Lung (tissue), 12 donors: ENCODE measurements around the gene GARNL3. TPM values are rescaled to one million over a fixed set of nuclear protein-coding genes. Genes with fewer than 3 reads are reported as not detected.

Experiments used
- ATAC-seq: fragments of 200-7000 bp; cut with Tn5 transposase; one replicate; pipeline ENCODE4 v1.9.1; 2020; ENCODE audit warnings: moderate number of reproducible peaks; ENCODE audit not compliant: insufficient read depth, low FRiP score
- DNase-seq, 3 donors: peaks; one replicate each; pipeline ENCODE4 v3.0.0-alpha.2; 2013 to 2017
- H3K27ac ChIP-seq, 2 donors: one replicate each; pipeline ENCODE4 v1.5.1; 2013; ENCODE audit warnings: mild to moderate bottlenecking in 2 of 2, moderate library complexity in 2 of 2, control low read depth in 1 of 2, inconsistent platforms in 1 of 2, low read depth in 1 of 2, low read length in 1 of 2
- H3K27me3 ChIP-seq, 3 donors: one replicate each; pipeline ENCODE4 v1.5.1; 2013; ENCODE audit warnings: low read length in 2 of 3; ENCODE audit not compliant: control insufficient read depth in 3 of 3, insufficient read depth in 3 of 3
- H3K36me3 ChIP-seq, 4 donors: one replicate each; pipeline ENCODE4 v1.5.1; 2013; ENCODE audit warnings: low read length in 4 of 4, mild to moderate bottlenecking in 1 of 4, moderate library complexity in 1 of 4; ENCODE audit not compliant: control insufficient read depth in 4 of 4, insufficient read depth in 4 of 4
- H3K4me1 ChIP-seq, 5 donors: one replicate each; pipeline ENCODE4 v1.5.1; 2013; ENCODE audit warnings: low read length in 5 of 5, mild to moderate bottlenecking in 2 of 5, moderate library complexity in 1 of 5; ENCODE audit not compliant: control insufficient read depth in 5 of 5, insufficient read depth in 5 of 5
- H3K4me3 ChIP-seq: one replicate; pipeline ENCODE4 v1.5.1; 2013; ENCODE audit warnings: mild to moderate bottlenecking, control low read depth, moderate library complexity
- H3K9ac ChIP-seq, 2 donors: one replicate each; pipeline ENCODE4 v1.5.1; 2013; ENCODE audit warnings: low read length in 2 of 2, control low read depth in 1 of 2; ENCODE audit not compliant: insufficient read depth in 1 of 2
- H3K9me3 ChIP-seq, 4 donors: one replicate each; pipeline ENCODE4 v1.5.1; 2013; ENCODE audit warnings: low read length in 3 of 4, mild to moderate bottlenecking in 1 of 4, moderate library complexity in 1 of 4; ENCODE audit not compliant: control insufficient read depth in 4 of 4, insufficient read depth in 3 of 4
- WGBS, 2 donors: extraction: QIAGEN DNeasy Blood & Tissue Kit; methylation state at CpG; one replicate each; pipeline ENCODE4 v1.1.7; 2013; 5-methylcytosine and 5-hydroxymethylcytosine counted together
- polyA plus RNA-seq, 2 donors: library from polyadenylated mRNA; stranded (reverse); fragments of 200-250 nt; gene quantifications; one replicate each; pipeline ENCODE4 v1.2.1, GENCODE V29; 2013
- total RNA-seq, 2 donors: library from RNA; depleted of rRNA in 1 of 2; stranded (reverse); fragments of >200 nt in 1 of 2; gene quantifications; one replicate each; pipeline ENCODE4 v1.2.1, GENCODE V29; 2014 to 2021
- TF ChIP-seq, protein P1 (sequence below): IDR thresholded peaks from 2 replicates; pipeline ENCODE4 v1.5.1; 2012; ENCODE audit warnings: mild to moderate bottlenecking; ENCODE audit errors: control extremely low read depth, extremely low read depth
- donor health status: control.
- donor health status: control.
- donor health status: Bipolar disorder and iron deficiency.
- donor health status: healthy.
- donor health status: DM: yes; HTN: yes; CAD: no.

Gene GARNL3
- total and polyA plus RNA-seq, 4 donors = 1.5 to 31.1 (median 4.4) TPM

DNA sequence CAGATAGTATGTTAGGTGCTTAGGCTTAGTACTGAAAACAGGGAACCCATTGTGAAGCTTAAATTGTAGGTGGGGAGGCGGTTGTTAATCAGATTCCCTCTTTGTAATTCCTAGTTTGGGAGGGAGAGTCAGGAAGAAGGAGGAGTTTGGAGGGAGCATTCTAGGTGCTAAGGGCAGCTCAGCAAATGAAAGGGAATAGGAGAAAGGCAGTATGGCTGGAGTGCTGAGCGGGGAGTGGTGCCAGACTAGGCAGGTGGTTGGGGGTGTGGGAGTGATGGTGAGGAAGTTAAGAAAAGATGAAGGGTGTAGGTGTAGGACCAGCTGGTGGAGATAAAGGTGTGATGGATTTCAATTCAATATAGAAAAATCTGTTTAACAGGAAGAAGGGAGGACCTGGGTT lies 11.1 kb upstream of the GARNL3 start:
- no peak overlapping the region for H3K9ac ChIP-seq
- H3K4me3 ChIP-seq = no peak overlapping the region
- DNase-seq = no peak
- H3K27ac ChIP-seq = no peak overlapping the region
- H3K4me1 ChIP-seq = peaks cover 0 to 9% (median 0%) of the 10 kb centered on the region in 5 donors
- ATAC-seq = no peak
- WGBS, 2 donors = 91 to 94% methylated on average over 2 of the region's 2 CpGs
- TF ChIP-seq, protein P1, sequence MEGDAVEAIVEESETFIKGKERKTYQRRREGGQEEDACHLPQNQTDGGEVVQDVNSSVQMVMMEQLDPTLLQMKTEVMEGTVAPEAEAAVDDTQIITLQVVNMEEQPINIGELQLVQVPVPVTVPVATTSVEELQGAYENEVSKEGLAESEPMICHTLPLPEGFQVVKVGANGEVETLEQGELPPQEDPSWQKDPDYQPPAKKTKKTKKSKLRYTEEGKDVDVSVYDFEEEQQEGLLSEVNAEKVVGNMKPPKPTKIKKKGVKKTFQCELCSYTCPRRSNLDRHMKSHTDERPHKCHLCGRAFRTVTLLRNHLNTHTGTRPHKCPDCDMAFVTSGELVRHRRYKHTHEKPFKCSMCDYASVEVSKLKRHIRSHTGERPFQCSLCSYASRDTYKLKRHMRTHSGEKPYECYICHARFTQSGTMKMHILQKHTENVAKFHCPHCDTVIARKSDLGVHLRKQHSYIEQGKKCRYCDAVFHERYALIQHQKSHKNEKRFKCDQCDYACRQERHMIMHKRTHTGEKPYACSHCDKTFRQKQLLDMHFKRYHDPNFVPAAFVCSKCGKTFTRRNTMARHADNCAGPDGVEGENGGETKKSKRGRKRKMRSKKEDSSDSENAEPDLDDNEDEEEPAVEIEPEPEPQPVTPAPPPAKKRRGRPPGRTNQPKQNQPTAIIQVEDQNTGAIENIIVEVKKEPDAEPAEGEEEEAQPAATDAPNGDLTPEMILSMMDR = no peak
- H3K36me3 ChIP-seq = no peaks in the 10 kb centered on the region
- H3K9me3 ChIP-seq = no peaks in the 10 kb centered on the region
- H3K27me3 ChIP-seq = no peaks in the 10 kb centered on the region

DNA sequence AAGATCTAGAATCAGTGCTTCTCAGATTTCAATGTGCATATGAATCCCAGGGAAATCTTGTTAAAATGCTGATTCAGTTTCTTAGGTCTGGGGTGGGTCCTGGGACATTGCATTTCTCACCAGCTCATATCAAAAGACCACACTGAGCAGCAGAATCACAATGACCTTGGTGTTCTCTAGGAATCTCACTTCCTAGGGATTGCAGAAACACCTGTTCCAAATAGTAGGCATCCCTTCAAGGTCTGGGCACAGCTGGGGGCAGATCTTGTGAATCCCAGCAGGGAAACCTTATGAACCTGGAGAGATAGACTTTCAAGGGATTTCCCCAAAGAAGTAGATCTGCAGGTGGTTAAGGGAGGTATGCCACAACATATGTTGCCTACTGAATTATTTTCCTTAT lies 8.9 kb upstream of the GARNL3 start:
- Histone ChIP-seq H3K27ac (no peak overlapping the region), H3K36me3 (no peaks in the 10 kb centered on the region), H3K27me3 (no peaks in the 10 kb centered on the region), H3K4me3 (no peak overlapping the region), H3K9ac (no peak overlapping the region), H3K4me1 (peaks cover 0 to 11% (median 0%) of the 10 kb centered on the region in 5 donors), H3K9me3 (no peaks in the 10 kb centered on the region)
- ATAC-seq (no peak), DNase-seq (no peak)
- TF ChIP-seq, protein P1 = no peak

DNA sequence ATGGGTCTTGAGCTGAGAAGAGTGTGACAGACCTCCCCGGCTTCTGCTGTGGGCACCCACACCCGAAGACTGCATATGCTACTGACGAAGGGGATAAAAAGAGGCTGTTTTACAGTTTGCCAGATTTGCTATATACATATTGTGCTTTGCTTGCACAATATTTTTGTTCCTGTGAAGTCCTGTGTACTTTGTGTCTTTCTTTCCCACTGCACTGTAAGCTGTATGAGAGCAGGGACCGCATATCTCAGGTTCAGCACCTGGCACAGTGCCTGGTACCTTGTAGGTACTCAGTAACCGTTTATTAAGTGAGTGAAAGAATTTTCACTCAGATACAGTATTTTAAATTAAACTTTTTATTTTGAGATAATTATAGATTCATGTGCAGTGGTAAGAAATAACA lies 8.2 kb upstream of the GARNL3 start:
- Histone ChIP-seq H3K4me3 (no peak overlapping the region), H3K9ac (no peak overlapping the region), H3K27ac (no peak overlapping the region), H3K9me3 (no peaks in the 10 kb centered on the region), H3K36me3 (no peaks in the 10 kb centered on the region), H3K27me3 (no peaks in the 10 kb centered on the region), H3K4me1 (peaks cover 0 to 11% (median 0%) of the 10 kb centered on the region in 5 donors)
- no peak for ATAC-seq
- WGBS, 2 donors = 81 to 90% methylated on average over 5 of the region's 5 CpGs
- TF ChIP-seq, protein P1 = no peak
- DNase-seq = no peak
